CD4-positive, CD25-positive, alpha-beta regulatory T cell (primary cell): ENCODE data around the gene SHANK3. TPM values are rescaled to one million over a fixed set of nuclear protein-coding genes. Genes with fewer than 3 reads are reported as not detected.

Experiments used
- ATAC-seq, 2 donors: fragments of 150-1000 bp; cut with Tn5 transposase; one replicate each; pipeline ENCODE4 v1.10.0; 2021; ENCODE audit warnings: low read depth in 2 of 2, moderate number of reproducible peaks in 2 of 2, moderate library complexity in 1 of 2
- DNase-seq, 3 donors: peaks; one replicate each; pipeline versions ENCODE4 v3.0.0 to v3.0.0-alpha.2; 2012 to 2022; ENCODE audit warnings: mixed read lengths in 1 of 3
- H3K27ac ChIP-seq: one replicate; pipeline ENCODE4 v1.7.0; 2013; ENCODE audit warnings: mild to moderate bottlenecking, low read length; ENCODE audit not compliant: insufficient read depth, poor library complexity, severe bottlenecking
- H3K27me3 ChIP-seq: one replicate; pipeline ENCODE4 v1.7.0; 2013; ENCODE audit warnings: low read length; ENCODE audit not compliant: control insufficient read depth, insufficient read depth
- H3K36me3 ChIP-seq: one replicate; pipeline ENCODE4 v1.7.0; 2013; ENCODE audit warnings: mild to moderate bottlenecking, low read length, moderate library complexity; ENCODE audit not compliant: control insufficient read depth, insufficient read depth
- H3K4me1 ChIP-seq: 2 replicates; pipeline ENCODE4 v1.7.0; 2013; ENCODE audit warnings: mild to moderate bottlenecking, low read length; ENCODE audit not compliant: insufficient read depth, control insufficient read depth, poor library complexity, severe bottlenecking
- H3K4me3 ChIP-seq: one replicate; pipeline ENCODE4 v1.7.0; 2013; ENCODE audit warnings: low read depth, mild to moderate bottlenecking, low read length, moderate library complexity
- H3K9me3 ChIP-seq, 2 experiments: 1 replicate in 1 of 2; 2 replicates in 1 of 2; pipeline ENCODE4 v1.7.0; 2013; ENCODE audit warnings: low read length in 2 of 2, mild to moderate bottlenecking in 1 of 2, moderate library complexity in 1 of 2; ENCODE audit not compliant: control insufficient read depth in 2 of 2
- H3K27ac Mint-ChIP-seq, 3 donors: one replicate each; pipeline ENCODE4 v1.8.0; 2020 to 2022; ENCODE audit warnings: mild to moderate bottlenecking in 3 of 3, mixed read lengths in 3 of 3, moderate library complexity in 2 of 3
- H3K27me3 Mint-ChIP-seq: one replicate; pipeline ENCODE4 v1.8.0; 2022; ENCODE audit warnings: mild to moderate bottlenecking, mixed read lengths
- H3K36me3 Mint-ChIP-seq: one replicate; pipeline ENCODE4 v1.8.0; 2020; ENCODE audit warnings: mixed read lengths
- H3K4me1 Mint-ChIP-seq, 4 donors: one replicate each; pipeline ENCODE4 v1.8.0; 2020 to 2022; ENCODE audit warnings: mixed read lengths in 4 of 4, mild to moderate bottlenecking in 1 of 4
- H3K4me3 Mint-ChIP-seq, 4 donors: one replicate each; pipeline ENCODE4 v1.8.0; 2020 to 2022; ENCODE audit warnings: mild to moderate bottlenecking in 4 of 4, mixed read lengths in 4 of 4, moderate library complexity in 3 of 4
- H3K9me3 Mint-ChIP-seq, 7 donors: one replicate each; pipeline ENCODE4 v1.8.0; 2020 to 2022; ENCODE audit warnings: mixed read lengths in 7 of 7, mild to moderate bottlenecking in 3 of 7, moderate library complexity in 2 of 7
- polyA plus RNA-seq, 4 donors: library from polyadenylated mRNA; unstranded; fragments of 300-500 nt; fragmentation: Illumina TruSeq; gene quantifications; one replicate each; pipeline ENCODE4 v1.2.3, GENCODE V29; 2021
- total RNA-seq: library from RNA; stranded (reverse); gene quantifications from one replicate; pipeline ENCODE4 v1.2.3, GENCODE V29; 2022

Gene SHANK3
- total and polyA plus RNA-seq, 5 donors from 2014 or later: 0.67 TPM; not detected in 4

GRCh38 chr22:50684501-50684900 is 11.9 kb downstream of the SHANK3 start:
- Mint-ChIP-seq H3K4me1 (no peaks in the 10 kb centered on the region), H3K36me3 (no peaks in the 10 kb centered on the region), H3K4me3 (no peak overlapping the region), H3K9me3 (peaks cover 0 to 2% (median 0%) of the 10 kb centered on the region in 7 donors), H3K27me3 (peaks cover 15% of the 10 kb centered on the region), H3K27ac (no peak overlapping the region)
- no peak overlapping the region for H3K4me3 ChIP-seq
- H3K9me3 ChIP-seq: no peaks in the 10 kb centered on the region
- ATAC-seq: no peak
- no peak for DNase-seq
- H3K4me1 ChIP-seq: no peaks in the 10 kb centered on the region
- no peak overlapping the region for H3K27ac ChIP-seq
- no peaks in the 10 kb centered on the region for H3K36me3 ChIP-seq
- H3K27me3 ChIP-seq: no peaks in the 10 kb centered on the region

- Mint-ChIP-seq H3K4me3 (no peak overlapping the region), H3K27ac (no peak overlapping the region), H3K9me3 (peaks cover 0 to 2% (median 0%) of the 10 kb centered on the region in 7 donors), H3K27me3 (peaks cover 15% of the 10 kb centered on the region), H3K36me3 (no peaks in the 10 kb centered on the region), H3K4me1 (no peaks in the 10 kb centered on the region)
- no peaks in the 10 kb centered on the region for H3K27me3 ChIP-seq
- H3K4me1 ChIP-seq: no peaks in the 10 kb centered on the region
- H3K36me3 ChIP-seq: no peaks in the 10 kb centered on the region
- no peak overlapping the region for H3K4me3 ChIP-seq
- H3K27ac ChIP-seq: no peak overlapping the region
- H3K9me3 ChIP-seq: no peaks in the 10 kb centered on the region
- ATAC-seq (no peak), DNase-seq (no peak)
These were observed 12.4 kb downstream of the SHANK3 start for GRCh38 chr22:50684986-50685385.

GRCh38 chr22:50686794-50687193 is 14.2 kb downstream of the SHANK3 start:
- Mint-ChIP-seq H3K9me3 (peaks cover 0 to 5% (median 0%) of the 10 kb centered on the region in 7 donors), H3K4me3 (no peak overlapping the region), H3K36me3 (no peaks in the 10 kb centered on the region), H3K27ac (no peak overlapping the region), H3K27me3 (peaks cover 24% of the 10 kb centered on the region), H3K4me1 (peaks cover 0 to 9% (median 0%) of the 10 kb centered on the region in 4 donors)
- no peak for ATAC-seq
- Histone ChIP-seq H3K4me1 (no peaks in the 10 kb centered on the region), H3K27ac (no peak overlapping the region), H3K27me3 (no peaks in the 10 kb centered on the region), H3K9me3 (peaks cover 0 to under 1% of the 10 kb centered on the region in 2 experiments), H3K4me3 (no peak overlapping the region), H3K36me3 (no peaks in the 10 kb centered on the region)
- DNase-seq: no peak

- H3K27me3 ChIP-seq: no peaks in the 10 kb centered on the region
- no peak overlapping the region for H3K4me3 ChIP-seq
- H3K27ac ChIP-seq: no peak overlapping the region
- no peak overlapping the region for H3K27ac Mint-ChIP-seq
- no peaks in the 10 kb centered on the region for H3K36me3 Mint-ChIP-seq
- no peaks in the 10 kb centered on the region for H3K4me1 ChIP-seq
- peaks cover 33% of the 10 kb centered on the region for H3K27me3 Mint-ChIP-seq
- H3K4me3 Mint-ChIP-seq: no peak overlapping the region
- peaks cover 0 to 14% (median 0%) of the 10 kb centered on the region in 4 donors for H3K4me1 Mint-ChIP-seq
- H3K9me3 ChIP-seq: peaks cover 0 to 2% of the 10 kb centered on the region in 2 experiments
- ATAC-seq (no peak), DNase-seq (no peak)
- no peaks in the 10 kb centered on the region for H3K36me3 ChIP-seq
- H3K9me3 Mint-ChIP-seq: peaks cover 0 to 11% (median 0%) of the 10 kb centered on the region in 7 donors
These were observed 15.2 kb downstream of the SHANK3 start for GRCh38 chr22:50687829-50688228.

- ATAC-seq: no peak
- DNase-seq: no peak
- H3K27me3 Mint-ChIP-seq: peaks cover 36% of the 10 kb centered on the region
- H3K4me1 Mint-ChIP-seq: peaks cover 0 to 14% (median 0%) of the 10 kb centered on the region in 4 donors
- H3K36me3 Mint-ChIP-seq: no peaks in the 10 kb centered on the region
- peak overlapping the region in 1 of 3 donors; percentile 22 for H3K27ac Mint-ChIP-seq
- no peak overlapping the region for H3K4me3 ChIP-seq
- no peak overlapping the region for H3K4me3 Mint-ChIP-seq
- no peaks in the 10 kb centered on the region for H3K27me3 ChIP-seq
- no peaks in the 10 kb centered on the region for H3K36me3 ChIP-seq
- no peak overlapping the region for H3K27ac ChIP-seq
- peaks cover 0 to 11% (median 0%) of the 10 kb centered on the region in 7 donors for H3K9me3 Mint-ChIP-seq
- no peaks in the 10 kb centered on the region for H3K4me1 ChIP-seq
- H3K9me3 ChIP-seq: peaks cover 0 to 2% of the 10 kb centered on the region in 2 experiments
These were observed 15.8 kb downstream of the SHANK3 start for GRCh38 chr22:50688448-50688847.

GRCh38 chr22:50691521-50691920 is 18.9 kb downstream of the SHANK3 start:
- H3K36me3 ChIP-seq: no peaks in the 10 kb centered on the region
- peaks cover 0 to 11% (median 0%) of the 10 kb centered on the region in 7 donors for H3K9me3 Mint-ChIP-seq
- peaks cover 0 to 19% (median 0%) of the 10 kb centered on the region in 4 donors for H3K4me1 Mint-ChIP-seq
- peaks cover 0 to 2% of the 10 kb centered on the region in 2 experiments for H3K9me3 ChIP-seq
- no peaks in the 10 kb centered on the region for H3K27me3 ChIP-seq
- H3K4me3 Mint-ChIP-seq: no peak overlapping the region
- H3K27ac ChIP-seq: no peak overlapping the region
- H3K27ac Mint-ChIP-seq: no peak overlapping the region
- no peak overlapping the region for H3K4me3 ChIP-seq
- no peaks in the 10 kb centered on the region for H3K36me3 Mint-ChIP-seq
- ATAC-seq (no peak), DNase-seq (peak in 2 of 3 donors; percentile 31 to 55)
- no peaks in the 10 kb centered on the region for H3K4me1 ChIP-seq
- peaks cover 36% of the 10 kb centered on the region for H3K27me3 Mint-ChIP-seq

- Histone ChIP-seq H3K4me1 (no peaks in the 10 kb centered on the region), H3K9me3 (peaks cover 0 to 2% of the 10 kb centered on the region in 2 experiments), H3K4me3 (no peak overlapping the region), H3K27ac (no peak overlapping the region), H3K27me3 (no peaks in the 10 kb centered on the region), H3K36me3 (no peaks in the 10 kb centered on the region)
- Mint-ChIP-seq H3K36me3 (no peaks in the 10 kb centered on the region), H3K27ac (no peak overlapping the region), H3K4me1 (peaks cover 0 to 19% (median 0%) of the 10 kb centered on the region in 4 donors), H3K4me3 (no peak overlapping the region), H3K27me3 (peaks cover 31% of the 10 kb centered on the region), H3K9me3 (peaks cover 0 to 11% (median 0%) of the 10 kb centered on the region in 7 donors)
- ATAC-seq (no peak), DNase-seq (no peak)
These were observed 20.8 kb downstream of the SHANK3 start for GRCh38 chr22:50693462-50693861.

GRCh38 chr22:50694099-50694605 is 21.5 kb downstream of the SHANK3 start:
- no peaks in the 10 kb centered on the region for H3K4me1 ChIP-seq
- peak in 1 of 3 donors; percentile 16 for DNase-seq
- no peak overlapping the region for H3K4me3 ChIP-seq
- no peaks in the 10 kb centered on the region for H3K27me3 ChIP-seq
- H3K9me3 ChIP-seq: peaks cover 0 to 2% of the 10 kb centered on the region in 2 experiments
- ATAC-seq: no peak
- Mint-ChIP-seq H3K27me3 (peaks cover 31% of the 10 kb centered on the region), H3K4me3 (no peak overlapping the region), H3K27ac (no peak overlapping the region), H3K4me1 (peaks cover 0 to 19% (median 0%) of the 10 kb centered on the region in 4 donors), H3K9me3 (peaks cover 0 to 11% (median 0%) of the 10 kb centered on the region in 7 donors), H3K36me3 (no peaks in the 10 kb centered on the region)
- H3K27ac ChIP-seq: no peak overlapping the region
- no peaks in the 10 kb centered on the region for H3K36me3 ChIP-seq
